Peyer's patch (tissue), 4 donors: Measurements from ENCODE around the gene IL24. TPM values are rescaled to one million over a fixed set of nuclear protein-coding genes. Genes with fewer than 3 reads are reported as not detected.

Experiments used
- DNase-seq, 3 donors: peaks; one replicate each; pipeline ENCODE4 v3.0.0-alpha.2; 2017 to 2019
- H3K27ac ChIP-seq, 4 donors: fragments of 200-600 bp; sonication (generic); one replicate each; pipeline ENCODE4 v1.5.1; 2016 to 2019
- H3K27me3 ChIP-seq, 2 donors: fragments of 200-600 bp; sonication (generic); one replicate each; pipeline ENCODE4 v1.5.1; 2019
- H3K36me3 ChIP-seq, 3 donors: fragments of 200-600 bp; sonication (generic); one replicate each; pipeline ENCODE4 v1.5.1; 2016 to 2019
- H3K4me1 ChIP-seq, 4 donors: fragments of 200-600 bp; sonication (generic); one replicate each; pipeline ENCODE4 v1.5.1; 2016 to 2019
- H3K4me3 ChIP-seq, 4 donors: fragments of 200-600 bp; sonication (generic); 1 replicate in 3 of 4; 2 replicates in 1 of 4; pipeline ENCODE4 v1.5.1; 2016 to 2019; ENCODE audit warnings: mild to moderate bottlenecking in 1 of 4
- H3K9me3 ChIP-seq, 4 donors: fragments of 200-600 bp; sonication (generic); one replicate each; pipeline ENCODE4 v1.5.1; 2016 to 2019; ENCODE audit warnings: mild to moderate bottlenecking in 1 of 4
- POLR2A ChIP-seq, 2 donors: fragments of 450-650 bp; IDR thresholded peaks; one replicate each; pipeline ENCODE4 v1.5.1; 2017; ENCODE audit warnings: antibody characterized with exemption in 2 of 2, mild to moderate bottlenecking in 2 of 2, moderate library complexity in 2 of 2
- total RNA-seq, 4 donors: library from RNA; depleted of rRNA; stranded (reverse); fragments of >200 nt; gene quantifications; one replicate each; pipeline ENCODE4 v1.1.0, GENCODE V29; 2016
- TF ChIP-seq, protein P1 (sequence below), 6 experiments: fragments of 450-650 bp in 4 of 6; fragments of 200-600 bp in 2 of 6; sonication (generic) in 1 of 6; IDR thresholded peaks; one replicate each; pipeline ENCODE4 v1.5.1; 2017 to 2019; ENCODE audit warnings: antibody characterized with exemption in 6 of 6, mild to moderate bottlenecking in 3 of 6, moderate library complexity in 1 of 6

Gene IL24
- total RNA-seq, 4 donors from 2014 or later, result not detected

DNA sequence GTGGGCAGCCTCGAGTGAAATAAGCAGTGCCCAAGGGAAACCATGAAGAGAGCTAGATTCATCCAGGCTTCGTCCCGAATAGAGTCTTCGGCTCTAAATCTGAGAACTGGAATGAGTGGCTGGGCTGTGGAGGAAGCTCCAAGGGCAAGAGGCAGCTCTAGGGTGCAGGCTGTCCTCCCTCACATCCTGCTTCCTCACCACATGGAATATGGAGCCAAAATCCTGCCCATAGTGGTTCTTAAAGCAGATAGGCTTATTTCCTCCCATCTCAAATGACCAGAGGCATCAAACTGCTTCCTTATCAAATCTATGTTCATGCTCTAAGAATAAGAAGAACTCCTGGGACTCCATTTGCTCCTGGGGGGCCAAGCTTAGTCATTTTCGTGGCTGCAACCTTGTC lies 2.5 kb downstream of the IL24 start:
- no peaks in the 10 kb centered on the region for H3K9me3 ChIP-seq
- no peaks in the 10 kb centered on the region for H3K4me1 ChIP-seq
- DNase-seq, result no peak
- H3K36me3 ChIP-seq, result no peaks in the 10 kb centered on the region
- TF ChIP-seq POLR2A (IDR thresholded peaks at IDR 0.05), result no peak
- TF ChIP-seq, protein P1, sequence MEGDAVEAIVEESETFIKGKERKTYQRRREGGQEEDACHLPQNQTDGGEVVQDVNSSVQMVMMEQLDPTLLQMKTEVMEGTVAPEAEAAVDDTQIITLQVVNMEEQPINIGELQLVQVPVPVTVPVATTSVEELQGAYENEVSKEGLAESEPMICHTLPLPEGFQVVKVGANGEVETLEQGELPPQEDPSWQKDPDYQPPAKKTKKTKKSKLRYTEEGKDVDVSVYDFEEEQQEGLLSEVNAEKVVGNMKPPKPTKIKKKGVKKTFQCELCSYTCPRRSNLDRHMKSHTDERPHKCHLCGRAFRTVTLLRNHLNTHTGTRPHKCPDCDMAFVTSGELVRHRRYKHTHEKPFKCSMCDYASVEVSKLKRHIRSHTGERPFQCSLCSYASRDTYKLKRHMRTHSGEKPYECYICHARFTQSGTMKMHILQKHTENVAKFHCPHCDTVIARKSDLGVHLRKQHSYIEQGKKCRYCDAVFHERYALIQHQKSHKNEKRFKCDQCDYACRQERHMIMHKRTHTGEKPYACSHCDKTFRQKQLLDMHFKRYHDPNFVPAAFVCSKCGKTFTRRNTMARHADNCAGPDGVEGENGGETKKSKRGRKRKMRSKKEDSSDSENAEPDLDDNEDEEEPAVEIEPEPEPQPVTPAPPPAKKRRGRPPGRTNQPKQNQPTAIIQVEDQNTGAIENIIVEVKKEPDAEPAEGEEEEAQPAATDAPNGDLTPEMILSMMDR (IDR thresholded peaks at IDR 0.05), result no peak
- H3K27ac ChIP-seq, result no peak overlapping the region
- no peak overlapping the region for H3K4me3 ChIP-seq
- no peaks in the 10 kb centered on the region for H3K27me3 ChIP-seq

DNA sequence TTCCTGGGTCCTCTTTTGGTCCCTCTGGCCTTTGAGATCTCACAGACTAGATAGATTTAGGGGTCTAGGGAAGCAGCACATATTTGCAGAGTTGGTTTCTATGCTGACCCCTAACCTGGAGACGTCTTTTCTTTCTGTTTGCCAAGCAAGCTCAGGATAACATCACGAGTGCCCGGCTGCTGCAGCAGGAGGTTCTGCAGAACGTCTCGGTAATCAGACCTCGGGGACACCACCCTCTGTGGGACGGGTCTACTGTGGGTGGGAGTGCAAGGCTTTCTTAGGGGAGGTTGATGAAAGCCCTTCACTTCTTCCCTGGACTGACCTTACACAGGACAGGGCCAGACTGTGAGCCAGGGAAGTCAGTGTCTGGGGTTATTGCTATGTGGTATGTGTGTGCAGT lies 2.9 kb downstream of the IL24 start:
- no peaks in the 10 kb centered on the region for H3K9me3 ChIP-seq
- no peak for DNase-seq
- no peaks in the 10 kb centered on the region for H3K27me3 ChIP-seq
- no peak overlapping the region for H3K4me3 ChIP-seq
- no peaks in the 10 kb centered on the region for H3K36me3 ChIP-seq
- no peak overlapping the region for H3K27ac ChIP-seq
- H3K4me1 ChIP-seq, result peaks cover 0 to 2% (median 0%) of the 10 kb centered on the region in 4 donors
- TF ChIP-seq POLR2A (IDR thresholded peaks at IDR 0.05), result no peak
- TF ChIP-seq, protein P1 (IDR thresholded peaks at IDR 0.05), result no peak

DNA sequence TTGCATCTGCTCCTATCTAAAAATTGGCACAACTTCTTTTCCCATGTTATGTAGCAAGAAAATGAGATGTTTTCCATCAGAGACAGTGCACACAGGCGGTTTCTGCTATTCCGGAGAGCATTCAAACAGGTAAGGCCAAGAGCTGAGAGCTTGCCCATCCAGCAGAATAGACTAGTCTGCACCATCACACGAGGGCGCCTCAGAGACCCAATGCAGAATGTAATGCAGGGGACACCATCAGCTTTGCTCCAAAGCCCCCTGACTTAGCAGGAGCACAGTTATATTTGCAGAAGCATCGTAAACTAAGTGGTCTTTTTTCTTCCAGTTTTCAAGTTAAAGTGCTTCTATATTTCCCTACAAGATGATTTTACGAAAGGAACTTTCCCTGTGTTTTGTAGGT lies 4.7 kb downstream of the IL24 start:
- Histone ChIP-seq H3K27me3 (no peaks in the 10 kb centered on the region), H3K4me3 (no peak overlapping the region), H3K27ac (no peak overlapping the region), H3K4me1 (peaks cover 0 to 8% (median 0%) of the 10 kb centered on the region in 4 donors), H3K36me3 (no peaks in the 10 kb centered on the region), H3K9me3 (no peaks in the 10 kb centered on the region)
- DNase-seq, result no peak
- TF ChIP-seq, protein P1 (IDR thresholded peaks at IDR 0.05), result no peak
- no peak for TF ChIP-seq POLR2A (IDR thresholded peaks at IDR 0.05)

DNA sequence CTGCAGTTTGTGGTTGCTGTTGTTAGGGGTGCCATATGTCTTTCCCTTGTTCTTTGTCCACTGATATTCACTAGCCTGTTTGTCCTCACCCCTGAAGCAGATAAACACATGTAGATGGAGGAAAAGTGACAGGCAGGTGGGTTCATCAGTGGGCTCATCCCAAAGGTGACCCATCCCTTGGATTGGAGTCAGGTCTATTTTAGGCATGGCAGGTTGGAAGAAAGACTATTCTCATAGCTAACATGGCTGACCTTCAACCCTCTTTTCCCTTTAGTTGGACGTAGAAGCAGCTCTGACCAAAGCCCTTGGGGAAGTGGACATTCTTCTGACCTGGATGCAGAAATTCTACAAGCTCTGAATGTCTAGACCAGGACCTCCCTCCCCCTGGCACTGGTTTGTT lies 5.5 kb downstream of the IL24 start:
- TF ChIP-seq, protein P1 (IDR thresholded peaks at IDR 0.05), result no peak
- TF ChIP-seq POLR2A (IDR thresholded peaks at IDR 0.05), result no peak
- no peak for DNase-seq

DNA sequence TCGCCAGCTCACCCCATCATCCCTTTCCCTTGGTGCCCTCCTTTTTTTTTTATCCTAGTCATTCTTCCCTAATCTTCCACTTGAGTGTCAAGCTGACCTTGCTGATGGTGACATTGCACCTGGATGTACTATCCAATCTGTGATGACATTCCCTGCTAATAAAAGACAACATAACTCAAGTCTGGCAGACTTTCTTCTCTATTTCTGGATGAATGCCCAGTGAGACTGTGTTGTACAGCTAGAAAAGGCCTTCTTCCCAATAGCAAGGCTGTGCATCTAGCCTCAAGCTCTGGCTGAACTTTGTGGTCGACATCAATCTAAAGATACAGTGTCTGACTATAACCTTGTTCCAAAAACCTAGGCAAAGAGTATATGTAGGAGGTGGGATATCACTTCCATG lies 6.4 kb downstream of the IL24 start:
- Histone ChIP-seq H3K4me3 (no peak overlapping the region), H3K27ac (no peak overlapping the region), H3K36me3 (no peaks in the 10 kb centered on the region), H3K4me1 (peaks cover 0 to 14% (median 2%) of the 10 kb centered on the region in 4 donors), H3K9me3 (no peaks in the 10 kb centered on the region), H3K27me3 (no peaks in the 10 kb centered on the region)
- no peak for TF ChIP-seq POLR2A (IDR thresholded peaks at IDR 0.05)
- TF ChIP-seq, protein P1 (IDR thresholded peaks at IDR 0.05), result no peak
- no peak for DNase-seq

More for the DNA sequence above, 5.5 kb downstream of the IL24 start:
- no peaks in the 10 kb centered on the region for H3K27me3 ChIP-seq
- H3K4me3 ChIP-seq, result no peak overlapping the region
- no peaks in the 10 kb centered on the region for H3K9me3 ChIP-seq
- H3K36me3 ChIP-seq, result no peaks in the 10 kb centered on the region
- peaks cover 0 to 14% (median 1%) of the 10 kb centered on the region in 4 donors for H3K4me1 ChIP-seq
- H3K27ac ChIP-seq, result no peak overlapping the region
